ENCODE results near the gene SPON1. TPM values are rescaled to one million over a fixed set of nuclear protein-coding genes. Genes with fewer than 3 reads are reported as not detected.
A peak's percentile ranks its signal among the peaks of the same experiment; 100 is the strongest.

The SPON1 gene
- total and polyA plus RNA-seq, 8 donors: 0.83 to 17.5 (median 1.7) TPM

DNA sequence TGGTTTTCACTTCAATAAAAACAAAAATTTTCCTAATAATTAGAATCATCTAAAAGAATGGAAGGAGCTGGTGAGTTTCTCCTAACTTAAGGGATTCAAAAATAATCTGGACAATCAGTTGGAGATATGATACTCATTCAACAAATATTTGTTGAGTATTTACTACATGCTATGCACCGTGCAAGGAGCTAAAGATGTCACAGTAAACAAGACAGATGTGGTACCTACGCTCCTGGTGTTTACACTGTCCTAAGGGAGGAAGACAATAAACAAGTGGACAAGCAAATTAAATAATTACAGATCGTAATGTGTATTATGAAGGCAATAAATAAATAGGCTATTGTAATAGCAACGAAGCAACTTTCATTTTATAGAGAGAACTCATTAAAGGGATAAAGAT lies 9.9 kb upstream of the SPON1 start:
- H3K27ac ChIP-seq: no peak overlapping the region
- H3K9me3 ChIP-seq: no peaks in the 10 kb centered on the region

GRCh38 chr11:13954591-13954990 lies 7.9 kb upstream of the SPON1 start:
- FAIRE-seq (no peak), DNase-seq (no peak), ATAC-seq (no peak)
- H3K36me3 ChIP-seq: no peaks in the 10 kb centered on the region
- H3K9me3 ChIP-seq: no peaks in the 10 kb centered on the region
- TF ChIP-seq CTCF (IDR thresholded peaks at IDR 0.05): no peak
- 48 to 69% methylated on average over 3 of the region's 3 CpGs for WGBS, 2 donors
- H3K27me3 ChIP-seq: no peaks in the 10 kb centered on the region
- H3K4me3 ChIP-seq: no peak overlapping the region
- H3K27ac ChIP-seq: no peak overlapping the region
- intact Hi-C loops (cut with DNase I): no loop called here
- H3K4me1 ChIP-seq: no peaks in the 10 kb centered on the region

More for the DNA sequence above, 9.9 kb upstream of the SPON1 start:
- no peak overlapping the region for H3K4me3 ChIP-seq
- no peaks in the 10 kb centered on the region for H3K27me3 ChIP-seq
- no peak for FAIRE-seq
- TF ChIP-seq CTCF (IDR thresholded peaks at IDR 0.05): no peak
- H3K4me1 ChIP-seq: no peaks in the 10 kb centered on the region
- intact Hi-C loops (cut with DNase I): no loop called here
- DNase-seq: no peak
- 42 to 44% methylated on average over 4 of the region's 4 CpGs for WGBS, 2 donors
- no peaks in the 10 kb centered on the region for H3K36me3 ChIP-seq
- no peak for ATAC-seq

GRCh38 chr11:13955971-13956421 lies 6.5 kb upstream of the SPON1 start:
- intact Hi-C loops (cut with DNase I): loop anchor here in 2 of 3 donors (5.0 kb wide), 1 partner anchor 291 kb away; no protein-coding TSS in a partner anchor
- no peaks in the 10 kb centered on the region for H3K9me3 ChIP-seq
- H3K27me3 ChIP-seq: no peaks in the 10 kb centered on the region
- H3K4me1 ChIP-seq: no peaks in the 10 kb centered on the region
- WGBS, 2 donors: 37 to 38% methylated on average over 5 of the region's 5 CpGs
- FAIRE-seq (no peak), ATAC-seq (peak in 3 of 4 donors; percentile 80 to 91 (median 82)), DNase-seq (peak in 4 of 6 donors; percentile 26 to 56 (median 39))
- no peak overlapping the region for H3K4me3 ChIP-seq
- TF ChIP-seq CTCF (IDR thresholded peaks at IDR 0.05): peak; percentile 49 to 84 (median 79)
- H3K36me3 ChIP-seq: no peaks in the 10 kb centered on the region
- no peak overlapping the region for H3K27ac ChIP-seq

DNA sequence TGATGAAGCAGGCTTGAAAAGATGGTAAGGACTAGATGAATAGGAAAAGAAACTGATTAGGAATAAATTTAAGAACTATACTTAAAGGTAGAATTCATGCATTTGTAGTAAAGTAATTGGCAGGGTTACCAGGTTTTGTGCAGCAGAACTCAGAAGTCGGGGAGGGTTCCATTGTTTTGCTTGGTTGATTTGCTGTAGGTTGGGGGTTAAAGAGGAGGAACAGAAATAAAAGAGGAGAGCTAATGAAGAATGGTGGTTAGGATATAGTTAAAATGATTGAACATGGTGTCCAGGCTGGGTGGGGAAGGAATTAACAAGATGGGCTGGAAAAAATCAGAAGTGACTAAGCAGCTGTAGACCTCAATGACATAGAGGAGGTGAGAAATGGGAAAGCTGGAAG lies 5.5 kb upstream of the SPON1 start:
- Histone ChIP-seq H3K9me3 (no peaks in the 10 kb centered on the region), H3K36me3 (no peaks in the 10 kb centered on the region), H3K27me3 (no peaks in the 10 kb centered on the region), H3K27ac (no peak overlapping the region), H3K4me1 (no peaks in the 10 kb centered on the region), H3K4me3 (no peak overlapping the region)
- intact Hi-C loops (cut with DNase I): loop anchor here in 2 of 3 donors (5.0 kb wide), 1 partner anchor 290 kb away; no protein-coding TSS in a partner anchor
- DNase-seq: no peak
- 76 to 88% methylated on average over 1 of the region's 1 CpG for WGBS, 2 donors
- TF ChIP-seq CTCF (IDR thresholded peaks at IDR 0.05): no peak
- ATAC-seq: no peak
- FAIRE-seq: no peak

GRCh38 chr11:13958641-13959400 lies 3.7 kb upstream of the SPON1 start:
- Histone ChIP-seq H3K9me3 (no peaks in the 10 kb centered on the region), H3K36me3 (no peaks in the 10 kb centered on the region), H3K27me3 (peaks cover 0 to 5% (median 0%) of the 10 kb centered on the region in 4 donors), H3K4me1 (peaks cover 0 to 3% (median 0%) of the 10 kb centered on the region in 3 donors), H3K27ac (no peak overlapping the region), H3K4me3 (no peak overlapping the region)
- DNase-seq (no peak), ATAC-seq (no peak), FAIRE-seq (no peak)
- 70 to 78% methylated on average over 7 of the region's 7 CpGs for WGBS, 2 donors
- intact Hi-C loops (cut with DNase I): loop anchor here in 2 of 3 donors (5.0 kb wide), 1 partner anchor 288 kb away; no protein-coding TSS in a partner anchor
- no peak for TF ChIP-seq CTCF (IDR thresholded peaks at IDR 0.05)

Data from pancreas (tissue), 10 donors.